GM23248 (cell line): ENCODE results near the gene PPP1R9A. TPM values are rescaled to one million over a fixed set of nuclear protein-coding genes. Genes with fewer than 3 reads are reported as not detected.

Source experiments
- DNase-seq: peaks from one replicate; pipeline ENCODE4 v3.0.0-alpha.2; 2015
- H2AFZ ChIP-seq: fragments of 200-600 bp; sonication (generic); 2 replicates; pipeline ENCODE4 v1.6.1; 2016; ENCODE audit warnings: antibody characterized with exemption
- H3F3A ChIP-seq: fragments of 200-600 bp; sonication (generic); 2 replicates; pipeline ENCODE4 v1.6.1; 2016; ENCODE audit warnings: mild to moderate bottlenecking, antibody characterized with exemption, mixed run types; ENCODE audit not compliant: insufficient read depth
- H3K27ac ChIP-seq: fragments of 200-600 bp; sonication (generic); 2 replicates; pipeline ENCODE4 v1.5.1; 2016; ENCODE audit warnings: mild to moderate bottlenecking
- H3K27me3 ChIP-seq: fragments of 200-600 bp; sonication (generic); replicated peaks from 2 replicates; pipeline ENCODE4 v1.6.1; 2016; ENCODE audit warnings: mild to moderate bottlenecking; ENCODE audit not compliant: insufficient read depth
- H3K36me3 ChIP-seq: fragments of 200-600 bp; sonication (generic); 2 replicates; pipeline ENCODE4 v1.6.1; 2016; ENCODE audit warnings: low read depth, mild to moderate bottlenecking
- H3K4me1 ChIP-seq: fragments of 200-600 bp; sonication (generic); 2 replicates; pipeline ENCODE4 v1.6.1; 2016; ENCODE audit warnings: mild to moderate bottlenecking; ENCODE audit not compliant: insufficient read depth
- H3K4me2 ChIP-seq: fragments of 200-600 bp; sonication (generic); one replicate; pipeline ENCODE4 v1.6.1; 2016; ENCODE audit warnings: mild to moderate bottlenecking; ENCODE audit not compliant: unreplicated experiment
- H3K4me3 ChIP-seq: fragments of 200-600 bp; sonication (generic); 2 replicates; pipeline ENCODE4 v1.5.1; 2016; ENCODE audit warnings: mild to moderate bottlenecking
- H3K79me2 ChIP-seq: fragments of 200-600 bp; sonication (generic); 2 replicates; pipeline ENCODE4 v1.6.1; 2016; ENCODE audit warnings: mild to moderate bottlenecking; ENCODE audit not compliant: insufficient read depth
- H3K9ac ChIP-seq: fragments of 200-600 bp; sonication (generic); 2 replicates; pipeline ENCODE4 v1.6.1; 2016; ENCODE audit warnings: mild to moderate bottlenecking
- H3K9me2 ChIP-seq: fragments of 200-600 bp; sonication (generic); 2 replicates; pipeline ENCODE4 v1.6.1; 2016; ENCODE audit warnings: mixed run types, mild to moderate bottlenecking, moderate library complexity; ENCODE audit not compliant: insufficient read depth
- H3K9me3 ChIP-seq: fragments of 200-600 bp; sonication (generic); one replicate; pipeline ENCODE4 v1.6.1; 2017; ENCODE audit warnings: low read depth
- H4K20me1 ChIP-seq: fragments of 200-600 bp; sonication (generic); 2 replicates; pipeline ENCODE4 v1.6.0; 2016; ENCODE audit not compliant: insufficient read depth
- EZH2 ChIP-seq: fragments of 200-600 bp; sonication (generic); IDR thresholded peaks from 2 replicates; pipeline ENCODE4 v1.6.1; 2018; ENCODE audit warnings: antibody characterized with exemption, mild to moderate bottlenecking; ENCODE audit not compliant: insufficient read depth, poor library complexity, severe bottlenecking
- EZH2phosphoT487 ChIP-seq: fragments of 200-600 bp; sonication (generic); IDR thresholded peaks from 2 replicates; pipeline ENCODE4 v1.6.1; 2018; ENCODE audit warnings: antibody characterized with exemption, moderate library complexity, mild to moderate bottlenecking, low read depth; ENCODE audit not compliant: insufficient read depth
- WGBS, 2 experiments: methylation state at CpG; one replicate each; pipeline ENCODE4 v1.1.6; 2015 to 2017; ENCODE audit warnings: low lambda C conversion rate in 2 of 2, low coverage in 1 of 2; ENCODE audit errors: missing lambda C conversion rate in 2 of 2; 5-methylcytosine and 5-hydroxymethylcytosine counted together
- in situ Hi-C: fragments of 300-500 bp; cut with MboI; formaldehyde crosslinking; loops from 2 replicates; pipeline ENCODE4 v1.15.0; 2020
- polyA plus RNA-seq: library from polyadenylated mRNA; unstranded; fragments of >200 nt; fragmentation: Nextera tagmentation; extraction: Ambion mirVana; gene quantifications from 2 replicates; pipeline ENCODE4 v1.2.1, GENCODE V29; 2016
- total RNA-seq: library from RNA; depleted of rRNA; stranded (reverse); fragments of >200 nt; shearing (Covaris generic); gene quantifications from 2 replicates; pipeline ENCODE4 v1.2.3, GENCODE V29; 2014

The PPP1R9A gene
- total and polyA plus RNA-seq, 2 experiments from 2014 or later: 0.03 TPM; not detected in 1

GRCh38 chr7:95317966-95318365, 410.6 kb downstream of the PPP1R9A start:
- no peaks in the 10 kb centered on the region for H3K36me3 ChIP-seq
- H4K20me1 ChIP-seq: no peaks in the 10 kb centered on the region
- H3K27ac ChIP-seq: no peak overlapping the region
- WGBS, 2 experiments: 86 to 87% methylated on average over 3 of the region's 3 CpGs
- no peak for TF ChIP-seq EZH2
- TF ChIP-seq EZH2phosphoT487: no peak
- no peak overlapping the region for H3K4me2 ChIP-seq
- H3K27me3 ChIP-seq: no peaks in the 10 kb centered on the region; the same call in 1 of the 2 replicates
- H3K9ac ChIP-seq: no peak overlapping the region
- H3F3A ChIP-seq: no peaks in the 10 kb centered on the region
- in situ Hi-C loops: no loop called here
- H3K9me2 ChIP-seq: no peaks in the 10 kb centered on the region
- no peaks in the 10 kb centered on the region for H3K79me2 ChIP-seq
- no peaks in the 10 kb centered on the region for H3K9me3 ChIP-seq
- no peak for DNase-seq
- no peak overlapping the region for H2AFZ ChIP-seq
- H3K4me1 ChIP-seq: no peaks in the 10 kb centered on the region
- H3K4me3 ChIP-seq: no peak overlapping the region

- no peak overlapping the region for H2AFZ ChIP-seq
- H3K27ac ChIP-seq: no peak overlapping the region
- in situ Hi-C loops: no loop called here
Measured at GRCh38 chr7:95318501-95319100, 411.2 kb downstream of the PPP1R9A start.

GRCh38 chr7:95319570-95319969, 412.2 kb downstream of the PPP1R9A start:
- no peaks in the 10 kb centered on the region for H3K9me2 ChIP-seq
- no peaks in the 10 kb centered on the region; the same call in none of the 2 replicates for H3K27me3 ChIP-seq
- H4K20me1 ChIP-seq: no peaks in the 10 kb centered on the region
- no peaks in the 10 kb centered on the region for H3K36me3 ChIP-seq
- no peak overlapping the region for H3K9ac ChIP-seq
- in situ Hi-C loops: no loop called here
- H3K4me2 ChIP-seq: no peak overlapping the region
- H3K9me3 ChIP-seq: no peaks in the 10 kb centered on the region
- TF ChIP-seq EZH2 (no peak), EZH2phosphoT487 (no peak)
- no peak for DNase-seq
- H2AFZ ChIP-seq: no peak overlapping the region
- 91 to 93% methylated on average over 1 of the region's 1 CpG for WGBS, 2 experiments
- H3K79me2 ChIP-seq: no peaks in the 10 kb centered on the region
- no peak overlapping the region for H3K4me3 ChIP-seq
- no peaks in the 10 kb centered on the region for H3F3A ChIP-seq
- H3K27ac ChIP-seq: no peak overlapping the region
- H3K4me1 ChIP-seq: no peaks in the 10 kb centered on the region

More at GRCh38 chr7:95318501-95319100, 411.2 kb downstream of the PPP1R9A start:
- WGBS, 2 experiments: 85 to 89% methylated on average over 8 of the region's 8 CpGs
- Histone ChIP-seq H3K36me3 (no peaks in the 10 kb centered on the region), H3K79me2 (no peaks in the 10 kb centered on the region), H4K20me1 (no peaks in the 10 kb centered on the region), H3F3A (no peaks in the 10 kb centered on the region), H3K9me2 (no peaks in the 10 kb centered on the region), H3K4me2 (no peak overlapping the region), H3K9me3 (no peaks in the 10 kb centered on the region), H3K4me3 (no peak overlapping the region), H3K4me1 (no peaks in the 10 kb centered on the region), H3K9ac (no peak overlapping the region), H3K27me3 (no peaks in the 10 kb centered on the region; the same call in 1 of the 2 replicates)
- no peak for DNase-seq
- TF ChIP-seq EZH2: no peak
- TF ChIP-seq EZH2phosphoT487: no peak

GRCh38 chr7:95320651-95321050, 413.3 kb downstream of the PPP1R9A start:
- no peaks in the 10 kb centered on the region for H3K36me3 ChIP-seq
- H3K27me3 ChIP-seq: peaks cover 3% of the 10 kb centered on the region
- H3K27ac ChIP-seq: no peak overlapping the region
- 94 to 98% methylated on average over 1 of the region's 1 CpG for WGBS, 2 experiments
- DNase-seq: no peak
- no peaks in the 10 kb centered on the region for H3K79me2 ChIP-seq
- H3K9me3 ChIP-seq: no peaks in the 10 kb centered on the region
- in situ Hi-C loops: no loop called here
- no peaks in the 10 kb centered on the region for H4K20me1 ChIP-seq
- no peaks in the 10 kb centered on the region for H3K4me1 ChIP-seq
- no peak overlapping the region for H3K4me3 ChIP-seq
- H3K4me2 ChIP-seq: no peak overlapping the region
- no peaks in the 10 kb centered on the region for H3F3A ChIP-seq
- H2AFZ ChIP-seq: no peak overlapping the region
- TF ChIP-seq EZH2 (no peak), EZH2phosphoT487 (no peak)
- no peak overlapping the region for H3K9ac ChIP-seq
- no peaks in the 10 kb centered on the region for H3K9me2 ChIP-seq
